Measurements from ENCODE around the gene SCAMP4.
A peak's percentile ranks its signal among the peaks of the same experiment; 100 is the strongest.

SCAMP4 gene

DNA sequence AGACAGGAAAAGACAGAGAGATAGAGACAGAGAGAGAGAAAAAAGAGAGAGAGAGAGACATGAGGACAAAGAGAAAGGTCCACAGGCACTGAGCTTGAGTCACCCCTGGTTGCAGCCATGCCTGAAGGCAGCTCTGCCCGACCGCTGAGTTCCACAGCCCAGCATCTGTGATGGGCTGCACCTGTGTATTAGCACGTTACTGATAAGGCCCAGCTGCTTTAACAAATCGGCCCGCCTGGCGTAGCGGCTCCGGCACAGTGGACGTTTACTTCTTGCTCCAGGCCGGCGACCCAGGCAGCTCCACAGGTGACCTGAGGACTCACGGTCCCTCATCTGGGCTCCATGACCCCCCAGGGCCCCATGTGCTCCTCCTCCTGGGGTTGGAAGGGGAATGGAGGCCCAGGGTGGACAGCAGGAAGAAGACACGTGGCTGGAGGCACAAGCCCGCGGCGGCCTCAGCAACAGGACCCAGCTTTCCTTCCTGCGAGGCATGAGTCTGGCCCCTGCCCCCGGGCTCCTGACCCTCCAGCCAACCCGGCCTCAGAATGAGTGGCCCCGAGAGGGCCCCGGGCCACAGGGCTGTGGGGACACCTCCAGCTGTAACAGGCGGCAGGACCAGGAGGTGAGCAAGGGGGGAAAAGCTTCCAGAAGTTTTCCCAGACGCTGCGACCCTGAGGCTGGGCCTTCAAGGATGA, 31.9 kb downstream of the SCAMP4 start:
- TF ChIP-seq, protein P1, sequence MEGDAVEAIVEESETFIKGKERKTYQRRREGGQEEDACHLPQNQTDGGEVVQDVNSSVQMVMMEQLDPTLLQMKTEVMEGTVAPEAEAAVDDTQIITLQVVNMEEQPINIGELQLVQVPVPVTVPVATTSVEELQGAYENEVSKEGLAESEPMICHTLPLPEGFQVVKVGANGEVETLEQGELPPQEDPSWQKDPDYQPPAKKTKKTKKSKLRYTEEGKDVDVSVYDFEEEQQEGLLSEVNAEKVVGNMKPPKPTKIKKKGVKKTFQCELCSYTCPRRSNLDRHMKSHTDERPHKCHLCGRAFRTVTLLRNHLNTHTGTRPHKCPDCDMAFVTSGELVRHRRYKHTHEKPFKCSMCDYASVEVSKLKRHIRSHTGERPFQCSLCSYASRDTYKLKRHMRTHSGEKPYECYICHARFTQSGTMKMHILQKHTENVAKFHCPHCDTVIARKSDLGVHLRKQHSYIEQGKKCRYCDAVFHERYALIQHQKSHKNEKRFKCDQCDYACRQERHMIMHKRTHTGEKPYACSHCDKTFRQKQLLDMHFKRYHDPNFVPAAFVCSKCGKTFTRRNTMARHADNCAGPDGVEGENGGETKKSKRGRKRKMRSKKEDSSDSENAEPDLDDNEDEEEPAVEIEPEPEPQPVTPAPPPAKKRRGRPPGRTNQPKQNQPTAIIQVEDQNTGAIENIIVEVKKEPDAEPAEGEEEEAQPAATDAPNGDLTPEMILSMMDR (IDR thresholded peaks at IDR 0.05), result no peak

DNA sequence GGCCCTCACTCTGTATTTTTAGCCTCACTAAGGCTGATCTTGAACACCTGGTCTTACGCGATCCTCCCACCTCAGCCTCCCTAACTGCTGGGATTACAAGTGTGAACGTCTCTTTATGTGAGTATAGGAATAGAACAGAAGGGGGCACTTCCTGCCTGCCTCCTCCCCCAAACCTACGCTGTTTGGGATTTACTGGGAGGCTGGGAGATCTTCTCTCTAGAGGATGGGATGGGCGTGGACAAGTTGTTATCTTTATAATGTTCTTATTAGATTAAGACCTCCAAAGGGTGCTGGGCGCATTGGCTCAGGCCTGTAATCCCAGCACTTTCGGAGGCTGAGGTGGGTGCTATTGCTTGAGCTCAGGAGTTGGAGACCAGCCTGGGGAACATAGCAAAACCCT, 32.9 kb downstream of the SCAMP4 start:
- TF ChIP-seq, protein P1 (IDR thresholded peaks at IDR 0.05), result no peak

DNA sequence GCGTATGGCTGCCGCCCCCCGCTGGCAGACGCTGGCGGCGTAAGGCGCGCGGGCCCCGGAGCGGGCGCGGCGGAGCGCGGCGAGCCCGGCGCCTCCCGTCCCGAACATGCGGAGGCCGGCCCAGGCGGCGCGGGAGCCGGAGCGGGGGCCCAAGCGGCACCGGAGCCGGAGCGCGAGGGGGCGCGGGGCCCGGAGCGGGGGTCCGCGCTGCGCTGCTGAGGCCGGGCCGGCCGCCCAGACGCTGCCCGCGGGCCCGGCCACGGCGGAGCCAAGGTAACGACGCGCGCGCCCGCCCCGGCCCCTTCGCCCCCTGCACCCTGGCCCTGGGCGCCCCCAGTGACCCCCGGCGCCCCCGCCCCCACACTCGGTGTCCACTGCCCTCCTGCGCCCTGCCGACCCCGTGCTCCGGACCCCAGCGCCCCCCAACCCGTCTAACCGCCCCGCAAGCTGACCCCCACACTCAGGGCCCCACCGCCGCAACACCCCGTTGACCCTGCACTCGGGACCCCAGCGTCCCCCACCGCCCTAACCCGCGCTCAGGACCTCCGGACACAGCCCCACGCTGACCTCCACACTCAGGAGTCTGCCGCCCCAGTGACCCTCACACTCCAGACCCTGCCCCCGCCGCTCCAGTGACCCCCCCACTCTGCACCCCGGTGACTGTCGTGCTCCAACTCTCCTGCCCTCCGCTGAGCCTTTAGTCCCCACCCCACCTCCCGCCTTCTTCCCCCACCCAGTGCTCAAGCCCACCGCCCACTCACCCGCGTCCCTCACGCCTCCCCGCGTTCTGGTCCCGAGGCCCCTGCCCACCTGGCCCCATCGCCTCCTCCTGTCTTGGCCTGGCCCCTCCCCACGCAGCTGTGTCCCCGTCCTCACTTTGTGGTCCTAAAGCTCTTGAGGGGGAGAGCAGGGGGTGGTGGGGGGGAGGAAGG, 36.2 kb downstream of the SCAMP4 start, which contains the start of gene CSNK1G2:
Gene CSNK1G2 (plus strand): TSS at position 27 of the 932 bp plus-strand sequence. CDS start 28,601 bp downstream, outside the sequence.
- TF ChIP-seq, protein P1 (IDR thresholded peaks at IDR 0.05), result peak; percentile 34; the same call in 1 of the 2 replicates

GRCh38 chr19:1942078-1942933, 37.1 kb downstream of the SCAMP4 start:
- TF ChIP-seq, protein P1 (IDR thresholded peaks at IDR 0.05), result no peak

DNA sequence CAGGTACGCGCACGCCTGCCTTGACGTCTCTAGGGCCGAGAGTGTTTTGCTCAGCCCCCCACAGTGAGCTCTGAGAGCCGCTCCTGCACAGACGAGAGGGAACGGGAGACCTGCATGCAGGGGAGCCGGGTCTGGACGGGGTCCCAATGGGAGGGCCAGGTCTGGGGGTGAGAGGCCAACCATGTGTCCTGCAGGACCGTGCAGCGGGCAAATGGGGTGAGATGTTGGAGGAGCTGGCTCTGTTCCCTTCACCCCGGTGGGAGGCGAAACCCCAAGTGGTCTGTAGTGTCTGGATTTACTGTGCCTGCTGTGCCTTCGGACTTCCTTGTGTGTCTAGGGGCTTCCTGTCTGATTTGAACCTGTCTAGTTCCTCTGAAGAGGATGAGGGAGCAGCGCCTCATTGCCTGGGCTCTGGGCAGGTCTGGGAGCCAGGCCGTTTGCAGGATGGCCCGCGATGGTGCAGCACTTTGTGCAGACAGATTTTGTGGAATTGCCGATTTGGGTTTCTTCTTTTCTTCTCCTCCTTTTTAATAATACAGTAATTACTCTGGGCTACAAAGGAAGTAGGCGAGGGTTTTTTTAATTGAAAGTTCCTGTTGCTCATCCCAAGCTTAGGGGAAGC, 37.8 kb downstream of the SCAMP4 start:
- TF ChIP-seq, protein P1 (IDR thresholded peaks at IDR 0.05), result no peak

DNA sequence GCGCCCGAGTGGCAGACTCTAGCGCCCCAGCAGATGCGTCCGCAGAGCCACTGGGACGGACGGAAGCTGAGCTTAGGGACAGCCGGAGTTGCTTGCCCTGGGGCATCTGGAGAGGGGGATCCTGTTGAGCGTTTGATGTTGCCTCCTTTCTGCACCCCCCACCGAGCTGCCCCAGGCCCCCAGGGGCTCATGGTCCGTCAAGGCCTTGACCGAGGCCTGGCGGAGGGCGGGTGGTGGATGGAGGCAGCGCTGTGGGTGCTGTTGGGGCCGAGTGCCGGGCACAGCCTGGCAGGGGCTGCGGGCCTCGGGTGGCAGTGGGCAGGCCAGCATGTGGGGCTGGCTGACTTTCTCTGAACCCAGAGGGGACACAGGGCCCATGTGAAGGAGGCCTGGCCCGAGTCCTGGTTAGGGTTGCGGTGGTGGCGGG, 38.5 kb downstream of the SCAMP4 start:
- TF ChIP-seq, protein P1 (IDR thresholded peaks at IDR 0.05), result no peak

Data from LNCAP (cell line).